Rectal smooth muscle tissue (tissue), 1 donor: Measurements from ENCODE around the gene NAV1.

Experiments used
- H3K27ac ChIP-seq: one replicate; pipeline ENCODE4 v1.7.0; 2013; ENCODE audit warnings: low read depth, low read length, inconsistent platforms
- H3K27me3 ChIP-seq: one replicate; pipeline ENCODE4 v1.7.0; 2013; ENCODE audit warnings: low read length; ENCODE audit not compliant: control insufficient read depth, insufficient read depth
- H3K36me3 ChIP-seq: one replicate; pipeline ENCODE4 v1.7.0; 2013; ENCODE audit warnings: low read length; ENCODE audit not compliant: control insufficient read depth, insufficient read depth
- H3K4me1 ChIP-seq: one replicate; pipeline ENCODE4 v1.7.0; 2013; ENCODE audit warnings: low read length; ENCODE audit not compliant: control insufficient read depth, insufficient read depth
- H3K4me3 ChIP-seq: one replicate; pipeline ENCODE4 v1.7.0; 2013; ENCODE audit warnings: low read length
- H3K9ac ChIP-seq: one replicate; pipeline ENCODE4 v1.7.0; 2013; ENCODE audit warnings: low read length

Gene NAV1

GRCh38 chr1:201506092-201506491 lies 32.8 kb upstream of the NAV1 start:
- H3K27ac ChIP-seq = peak overlapping the region; percentile 99
- peaks cover 6% of the 10 kb centered on the region for H3K36me3 ChIP-seq
- H3K4me3 ChIP-seq = peak overlapping the region; percentile 93
- no peaks in the 10 kb centered on the region for H3K27me3 ChIP-seq
- H3K4me1 ChIP-seq = peaks cover 31% of the 10 kb centered on the region
- peak overlapping the region; percentile 96 for H3K9ac ChIP-seq

- Histone ChIP-seq H3K4me3 (peak within 1 kb of the TSS; percentile 93), H3K27me3 (no peaks in the 10 kb centered on the region), H3K9ac (peak within 1 kb of the TSS; percentile 96), H3K27ac (peak within 1 kb of the TSS; percentile 99), H3K4me1 (peaks cover 29% of the 10 kb centered on the region), H3K36me3 (peaks cover 6% of the 10 kb centered on the region)
These were observed 32.2 kb upstream of the NAV1 start, which contains the start of gene CSRP1 for GRCh38 chr1:201506557-201507359. Gene CSRP1 (minus strand): TSS chr1:201507123. CDS start chr1:201496303, 10,820 bp downstream.

- H3K4me3 ChIP-seq = peak overlapping the region; percentile 93
- peak overlapping the region; percentile 99 for H3K27ac ChIP-seq
- H3K27me3 ChIP-seq = no peaks in the 10 kb centered on the region
- peaks cover 6% of the 10 kb centered on the region for H3K36me3 ChIP-seq
- H3K9ac ChIP-seq = peak overlapping the region; percentile 96
- H3K4me1 ChIP-seq = peaks cover 30% of the 10 kb centered on the region
These were observed 31.6 kb upstream of the NAV1 start for GRCh38 chr1:201507360-201507675.

DNA sequence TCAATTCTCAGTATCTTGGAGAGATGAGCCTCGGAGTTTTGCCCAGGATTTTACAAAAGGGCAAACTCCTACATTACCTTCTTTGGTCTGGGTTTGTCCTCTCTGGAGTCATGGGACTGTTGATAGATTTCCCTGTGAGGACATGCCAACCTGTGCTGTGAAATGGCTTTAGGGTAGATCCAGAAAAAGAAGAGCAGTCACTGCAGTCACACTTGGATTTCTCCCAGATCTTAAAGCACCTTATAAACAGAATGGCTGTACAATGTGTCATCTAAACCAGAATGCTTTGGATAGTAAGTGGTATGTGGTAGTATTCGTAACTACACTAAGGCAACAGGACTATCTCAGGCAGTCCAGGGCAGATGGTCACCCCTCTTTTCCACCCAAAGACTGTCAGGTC lies 30.1 kb upstream of the NAV1 start:
- peaks cover 6% of the 10 kb centered on the region for H3K36me3 ChIP-seq
- H3K27me3 ChIP-seq = no peaks in the 10 kb centered on the region
- H3K4me1 ChIP-seq = peaks cover 31% of the 10 kb centered on the region
- H3K9ac ChIP-seq = no peak overlapping the region
- no peak overlapping the region for H3K4me3 ChIP-seq
- H3K27ac ChIP-seq = peak overlapping the region; percentile 99

DNA sequence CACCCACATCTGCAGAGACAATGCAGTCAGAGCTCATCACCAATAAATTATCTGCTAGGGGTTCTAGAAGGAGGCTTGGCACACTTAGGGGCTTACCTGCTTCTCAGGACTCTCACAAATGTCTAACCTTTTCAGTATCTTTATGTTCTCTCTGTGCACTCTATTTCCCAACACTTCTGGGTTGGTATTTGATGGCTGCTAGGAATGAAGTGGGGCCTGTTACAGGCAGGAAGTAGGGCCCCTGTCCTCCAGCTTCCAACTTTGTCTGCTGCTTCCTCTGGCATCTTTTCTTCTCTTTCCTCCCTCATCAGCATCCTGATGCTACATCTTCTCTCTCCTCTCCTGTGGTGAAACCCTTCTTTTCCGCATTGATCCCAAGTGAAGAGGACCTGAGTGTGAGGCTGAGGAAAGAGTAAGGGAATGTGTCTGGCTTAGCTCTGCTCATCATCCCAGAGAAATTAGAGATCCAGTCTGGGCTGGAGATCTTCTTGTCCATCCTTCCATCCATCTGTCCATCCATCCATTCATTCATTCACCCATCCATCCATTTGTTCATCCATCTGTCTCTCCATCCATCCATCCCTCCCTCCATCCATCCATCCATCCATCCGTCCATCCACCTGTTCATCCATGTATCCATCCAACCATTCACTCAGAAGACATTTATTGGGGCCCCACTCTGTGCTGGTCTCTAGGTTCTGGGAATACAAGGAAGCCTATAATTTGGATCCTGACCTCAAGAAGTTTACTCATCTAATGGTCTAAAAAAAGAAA lies 29.1 kb upstream of the NAV1 start:
- H3K9ac ChIP-seq = no peak overlapping the region
- no peak overlapping the region for H3K4me3 ChIP-seq
- H3K36me3 ChIP-seq = peaks cover 6% of the 10 kb centered on the region
- peak overlapping the region; percentile 99 for H3K27ac ChIP-seq
- H3K4me1 ChIP-seq = peaks cover 24% of the 10 kb centered on the region
- H3K27me3 ChIP-seq = no peaks in the 10 kb centered on the region

DNA sequence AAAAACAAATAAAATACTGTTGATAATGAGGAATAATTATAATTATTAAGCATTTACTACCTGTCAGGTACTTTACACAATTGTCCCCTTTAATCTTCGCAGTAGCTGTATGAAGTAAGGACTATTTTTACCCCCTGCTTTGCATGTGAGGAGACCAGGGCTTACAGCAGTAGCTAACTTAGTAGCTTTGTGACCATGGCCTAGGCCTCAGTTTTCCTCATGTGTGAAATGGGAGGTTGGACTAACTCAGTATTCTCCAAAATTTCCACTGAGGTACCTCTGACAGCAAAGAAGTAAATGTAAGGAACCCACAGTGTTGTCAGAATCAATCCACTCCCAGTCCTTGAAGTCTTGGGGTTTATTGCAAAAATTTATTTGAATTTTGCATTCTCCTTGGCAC lies 28.2 kb upstream of the NAV1 start:
- Histone ChIP-seq H3K4me1 (peaks cover 24% of the 10 kb centered on the region), H3K4me3 (no peak overlapping the region), H3K27me3 (no peaks in the 10 kb centered on the region), H3K9ac (no peak overlapping the region), H3K27ac (no peak overlapping the region), H3K36me3 (peaks cover under 1% of the 10 kb centered on the region)

GRCh38 chr1:201511396-201511940 lies 27.5 kb upstream of the NAV1 start:
- Histone ChIP-seq H3K4me1 (peaks cover 24% of the 10 kb centered on the region), H3K9ac (no peak overlapping the region), H3K36me3 (no peaks in the 10 kb centered on the region), H3K27me3 (no peaks in the 10 kb centered on the region), H3K27ac (peak overlapping the region; percentile 76), H3K4me3 (no peak overlapping the region)

GRCh38 chr1:201511941-201512539 lies 26.9 kb upstream of the NAV1 start:
- Histone ChIP-seq H3K9ac (no peak overlapping the region), H3K4me3 (no peak overlapping the region), H3K27me3 (no peaks in the 10 kb centered on the region), H3K27ac (peak overlapping the region; percentile 76), H3K36me3 (no peaks in the 10 kb centered on the region), H3K4me1 (peaks cover 24% of the 10 kb centered on the region)

GRCh38 chr1:201513498-201514243 lies 25.3 kb upstream of the NAV1 start:
- Histone ChIP-seq H3K27me3 (no peaks in the 10 kb centered on the region), H3K4me1 (peaks cover 15% of the 10 kb centered on the region), H3K9ac (no peak overlapping the region), H3K4me3 (no peak overlapping the region), H3K36me3 (no peaks in the 10 kb centered on the region), H3K27ac (no peak overlapping the region)

DNA sequence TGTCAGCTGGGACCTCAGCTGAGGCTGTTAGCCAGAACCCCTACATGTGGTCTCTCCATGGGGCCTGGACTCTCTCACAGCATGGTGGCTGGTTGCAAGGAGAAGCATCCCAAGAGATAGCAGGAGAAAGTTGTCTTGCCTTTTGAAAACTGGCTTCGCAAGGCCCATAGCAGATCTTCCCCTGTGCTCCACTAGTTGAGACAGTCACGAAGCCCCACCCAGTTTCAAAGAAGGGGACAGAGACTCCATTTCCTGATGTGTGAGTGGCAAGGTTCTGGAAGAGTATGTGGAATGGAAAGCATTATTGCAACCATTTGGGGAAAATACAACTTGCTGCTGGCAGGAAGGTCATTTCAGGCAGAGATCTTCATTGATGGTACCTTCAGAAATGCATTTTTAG lies 24.5 kb upstream of the NAV1 start:
- Histone ChIP-seq H3K4me3 (no peak overlapping the region), H3K9ac (no peak overlapping the region), H3K27me3 (no peaks in the 10 kb centered on the region), H3K36me3 (no peaks in the 10 kb centered on the region), H3K4me1 (peaks cover 15% of the 10 kb centered on the region), H3K27ac (no peak overlapping the region)

DNA sequence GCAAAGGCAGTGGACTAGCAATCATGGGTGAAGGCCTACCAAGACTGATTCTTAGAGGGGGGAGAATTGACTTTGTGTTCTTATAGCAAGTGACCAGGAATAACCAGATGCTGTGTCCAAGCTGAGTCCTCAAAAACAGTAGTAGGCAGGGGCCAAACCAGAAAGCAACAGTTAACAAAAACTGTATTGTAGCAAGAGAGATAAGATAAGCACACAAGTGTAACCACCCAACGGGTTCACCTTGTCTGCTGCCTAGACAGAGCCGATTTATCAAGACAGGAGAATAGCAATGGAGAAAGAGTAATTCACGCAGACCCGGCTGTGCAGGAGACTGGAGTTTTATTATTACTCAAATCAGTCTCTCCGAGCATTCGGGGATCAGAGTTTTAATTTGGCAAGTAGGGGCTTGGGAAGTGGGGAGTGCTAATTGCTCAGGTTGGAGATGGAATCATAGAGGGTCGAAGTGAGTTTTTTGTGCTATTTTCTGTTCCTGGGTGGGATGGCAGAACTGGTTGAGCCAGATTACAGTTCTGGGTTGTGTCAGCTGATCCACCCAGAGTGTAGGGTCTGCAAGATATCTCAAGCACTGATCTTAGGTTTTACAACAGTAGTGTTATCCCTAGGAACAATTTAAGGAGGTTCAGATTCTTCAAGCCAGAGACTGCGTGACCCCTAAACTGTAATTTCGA lies 23.7 kb upstream of the NAV1 start:
- Histone ChIP-seq H3K27me3 (no peaks in the 10 kb centered on the region), H3K36me3 (no peaks in the 10 kb centered on the region), H3K9ac (no peak overlapping the region), H3K27ac (no peak overlapping the region), H3K4me1 (peaks cover 15% of the 10 kb centered on the region), H3K4me3 (no peak overlapping the region)
